Measurements from ENCODE around the gene MAP3K19. TPM values are rescaled to one million over a fixed set of nuclear protein-coding genes. Genes with fewer than 3 reads are reported as not detected.

The MAP3K19 gene
- total and polyA plus RNA-seq, 2 of the 8 experiments (the other 6 are each of a cell fraction or from before 2014, with no cell fraction given) = not detected

DNA sequence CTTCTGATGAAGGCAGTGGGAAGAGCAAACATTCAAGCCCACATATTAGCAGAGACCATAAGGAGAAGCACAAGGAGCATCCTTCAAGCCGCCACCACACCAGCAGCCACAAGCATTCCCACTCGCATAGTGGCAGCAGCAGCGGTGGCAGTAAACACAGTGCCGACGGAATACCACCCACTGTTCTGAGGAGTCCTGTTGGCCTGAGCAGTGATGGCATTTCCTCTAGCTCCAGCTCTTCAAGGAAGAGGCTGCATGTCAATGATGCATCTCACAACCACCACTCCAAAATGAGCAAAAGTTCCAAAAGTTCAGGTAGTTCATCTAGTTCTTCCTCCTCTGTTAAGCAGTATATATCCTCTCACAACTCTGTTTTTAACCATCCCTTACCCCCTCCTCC lies 93.2 kb downstream of the MAP3K19 start:
- no peak overlapping the region; the same call in 1 of the 2 replicates for H4K8ac ChIP-seq (ENCODE audit: extremely low read depth, insufficient read depth, low read length)
- no peak overlapping the region for H3K18ac ChIP-seq (ENCODE audit: extremely low read depth, low read length)
- H3K14ac ChIP-seq (ENCODE audit: insufficient read length) = no peak overlapping the region
- no peak overlapping the region for H3K4ac ChIP-seq (replicated peaks; ENCODE audit: insufficient read length, low read depth, low read length)
- H3K27ac ChIP-seq (ENCODE audit: low read depth, low read length) = no peak overlapping the region
- H2BK120ac ChIP-seq (replicated peaks; ENCODE audit: low read depth, low read length) = no peak overlapping the region
- no peak overlapping the region for H2BK5ac ChIP-seq (ENCODE audit: low read depth, low read length)
- no peak overlapping the region for H2AFZ ChIP-seq (ENCODE audit: low read length)
- H3K79me1 ChIP-seq (ENCODE audit: low read depth, low read length) = peaks cover 7% of the 10 kb centered on the region; the same call in 1 of the 2 replicates
- no peaks in the 10 kb centered on the region for H3K4me1 ChIP-seq (replicated peaks in 1 of 4; ENCODE audit: control insufficient read depth in 3 of 4, insufficient read depth in 4 of 4, low read length in 3 of 4)
- TF ChIP-seq POLR2AphosphoS5 (IDR thresholded peaks at IDR 0.05; ENCODE audit: low read depth, low read length) = 0 out of 2 replicates have a peak, but pooled peaks have one; percentile 53
- TF ChIP-seq SUZ12 (IDR thresholded peaks at IDR 0.05; ENCODE audit: low read length) = no peak
- ChIA-PET CTCF (ENCODE audit: partially characterized antibody) (interaction anchor here (0.6 kb wide), 1 partner anchor 856 kb away, joined by 5 read pairs; no protein-coding TSS in a partner anchor), POLR2A (ENCODE audit: partially characterized antibody) (no interaction called here)
- H3K23me2 ChIP-seq (ENCODE audit: low read depth, low read length) = no peaks in the 10 kb centered on the region
- peaks cover 14 to 71% (median 37%) of the 10 kb centered on the region in 4 experiments for H3K36me3 ChIP-seq (ENCODE audit: control insufficient read depth in 2 of 4, insufficient read depth in 4 of 4, low read length in 3 of 4)
- peaks cover 0 to 4% of the 10 kb centered on the region in 2 experiments; a peak in 1 of 4 replicates for H3K79me2 ChIP-seq (ENCODE audit: control insufficient read depth in 1 of 2, insufficient read depth in 2 of 2, low read length in 2 of 2)
- no peak overlapping the region for H3K4me2 ChIP-seq (ENCODE audit: insufficient read depth in 1 of 2, low read depth in 2 of 2, low read length in 2 of 2)
- H3K9ac ChIP-seq (replicated peaks in 1 of 4; ENCODE audit: extremely low read depth in 1 of 4, low read depth in 3 of 4, low read length in 3 of 4) = 0 out of 7 replicates have a peak overlapping the region, but pooled peaks of 1 of the 4 experiments have one; percentile 27
- no peaks in the 10 kb centered on the region for H3K27me3 ChIP-seq (replicated peaks in 1 of 4; ENCODE audit: control insufficient read depth in 3 of 4, extremely low read depth in 1 of 4, insufficient read depth in 3 of 4, low read length in 3 of 4)
- no peak overlapping the region for H3K23ac ChIP-seq (ENCODE audit: insufficient read length)
- H2BK20ac ChIP-seq (ENCODE audit: low read length) = no peak overlapping the region
- FAIRE-seq (no peak), DNase-seq (ENCODE audit: low read depth in 1 of 2, low spot score in 2 of 2) (no peak)
- H2BK12ac ChIP-seq (ENCODE audit: low read depth, low read length) = no peak overlapping the region
- no peaks in the 10 kb centered on the region for H3K9me3 ChIP-seq (ENCODE audit: insufficient read depth in 2 of 2, low read depth in 1 of 2, low read length in 1 of 2)
- H2BK15ac ChIP-seq (ENCODE audit: low read length) = no peak overlapping the region
- H2AK5ac ChIP-seq (ENCODE audit: low read depth, low read length) = no peak overlapping the region
- H3K56ac ChIP-seq (replicated peaks; ENCODE audit: insufficient read length, low read depth, low read length) = no peak overlapping the region
- H4K91ac ChIP-seq (replicated peaks; ENCODE audit: insufficient read length, low read length) = no peak overlapping the region
- 91% methylated on average over 5 of the region's 5 CpGs; no CpG with 5 or more reads in 1 of the 2 experiments for WGBS, 2 experiments (ENCODE audit: extremely low coverage in 1 of 2, insufficient coverage in 1 of 2, insufficient read length in 1 of 2, insufficient replicate concordance in 2 of 2, low coverage in 1 of 2, low lambda C conversion rate in 2 of 2, missing lambda C conversion rate in 1 of 2)
- H3K4me3 ChIP-seq (ENCODE audit: extremely low read depth in 1 of 4, insufficient read depth in 2 of 4, low read depth in 3 of 4, low read length in 4 of 4) = no peak overlapping the region
- no peak overlapping the region for H4K5ac ChIP-seq (ENCODE audit: insufficient read length, low read depth, low read length)
- H4K20me1 ChIP-seq (replicated peaks in 1 of 2; ENCODE audit: control insufficient read depth in 1 of 2, insufficient read depth in 2 of 2, low read length in 2 of 2) = peaks cover 0 to 8% of the 10 kb centered on the region in 2 experiments

Measured in H1 (cell line).